Activated CD4-positive, CD25-positive, alpha-beta regulatory T cell treated with anti-CD3 and anti-CD28 coated beads, Interleukin-2, amount 50 U/mL, for 16 hours (primary cell): ENCODE results near the gene ZNF189.
"Not testable (repeated sequence)": the region's sequence is repeated elsewhere in the genome, so short reads cannot be mapped to it uniquely, and the experiment has no call there.

ENCODE experiments used
- DNase-seq: peaks from one replicate; pipeline ENCODE4 v3.0.0-alpha.2; 2020; ENCODE audit warnings: low read depth, low spot score

ZNF189 gene

GRCh38 chr9:101380295-101380694, 18.4 kb upstream of the ZNF189 start:
- DNase-seq, result no peak

GRCh38 chr9:101381118-101381517, 17.5 kb upstream of the ZNF189 start:
- no peak for DNase-seq

GRCh38 chr9:101381833-101382342, 16.8 kb upstream of the ZNF189 start:
- no peak for DNase-seq

- no peak for DNase-seq
These were observed 15.3 kb upstream of the ZNF189 start for GRCh38 chr9:101383361-101383760.

GRCh38 chr9:101384873-101385536, 13.6 kb upstream of the ZNF189 start, which contains the start of gene BAAT:
TSS of gene BAAT (minus strand) at chr9:101385006. CDS start at chr9:101371404, 13,602 bp downstream.
- not testable (repeated sequence) for DNase-seq

- DNase-seq, result no peak
These were observed 10.7 kb upstream of the ZNF189 start for GRCh38 chr9:101387871-101388506.

- no peak for DNase-seq
These were observed 10.1 kb upstream of the ZNF189 start for GRCh38 chr9:101388507-101388993.

GRCh38 chr9:101393135-101393534, 5.5 kb upstream of the ZNF189 start:
- DNase-seq, result no peak

GRCh38 chr9:101394687-101395086, 4.0 kb upstream of the ZNF189 start:
- DNase-seq, result no peak

GRCh38 chr9:101397746-101398067, 944 bp upstream of the ZNF189 start:
- no peak for DNase-seq

- no peak for DNase-seq
These were observed 435 bp downstream of the ZNF189 start for GRCh38 chr9:101398930-101399642.

GRCh38 chr9:101399643-101399970, 956 bp downstream of the ZNF189 start:
- no peak for DNase-seq

- DNase-seq, result no peak
These were observed 1.5 kb downstream of the ZNF189 start for GRCh38 chr9:101400120-101400519.

- DNase-seq, result no peak
These were observed 5.0 kb downstream of the ZNF189 start for GRCh38 chr9:101403516-101404285.

- DNase-seq, result no peak
These were observed 9.9 kb downstream of the ZNF189 start for GRCh38 chr9:101408374-101409078.

GRCh38 chr9:101409079-101409477, 10.4 kb downstream of the ZNF189 start:
- DNase-seq, result no peak

GRCh38 chr9:101414839-101415238, 16.2 kb downstream of the ZNF189 start:
- no peak for DNase-seq

- no peak for DNase-seq
These were observed 16.9 kb downstream of the ZNF189 start for GRCh38 chr9:101415578-101415977.

- DNase-seq, result no peak
These were observed 18.7 kb downstream of the ZNF189 start for GRCh38 chr9:101417389-101417788.

- no peak for DNase-seq
These were observed 19.3 kb downstream of the ZNF189 start for GRCh38 chr9:101417977-101418376.
